Esophagus muscularis mucosa (tissue), 4 donors: Measurements from ENCODE around the gene SEC16A.

ENCODE experiments used
- EP300 ChIP-seq: sonication (generic); formaldehyde crosslinking; IDR thresholded peaks from one replicate; pipeline ENCODE4 v1.6.1; 2017; ENCODE audit warnings: antibody characterized with exemption
- POLR2A ChIP-seq: fragments of 450-650 bp; IDR thresholded peaks from one replicate; pipeline ENCODE4 v1.6.1; 2017; ENCODE audit warnings: antibody characterized with exemption, moderate library complexity, mild to moderate bottlenecking, low read depth
- POLR2AphosphoS5 ChIP-seq, 2 donors: sonication (generic); formaldehyde crosslinking; IDR thresholded peaks; one replicate each; pipeline ENCODE4 v1.6.1; 2017; ENCODE audit warnings: antibody characterized with exemption in 2 of 2
- TF ChIP-seq, protein P1 (sequence below), 3 experiments: fragments of 200-600 bp in 2 of 3; fragments of 450-650 bp in 1 of 3; sonication (generic) in 2 of 3; IDR thresholded peaks; one replicate each; pipeline ENCODE4 v1.5.1; 2017 to 2019; ENCODE audit warnings: antibody characterized with exemption in 3 of 3, mild to moderate bottlenecking in 2 of 3, moderate library complexity in 1 of 3

- TF ChIP-seq POLR2A: no peak
- TF ChIP-seq, protein P1, sequence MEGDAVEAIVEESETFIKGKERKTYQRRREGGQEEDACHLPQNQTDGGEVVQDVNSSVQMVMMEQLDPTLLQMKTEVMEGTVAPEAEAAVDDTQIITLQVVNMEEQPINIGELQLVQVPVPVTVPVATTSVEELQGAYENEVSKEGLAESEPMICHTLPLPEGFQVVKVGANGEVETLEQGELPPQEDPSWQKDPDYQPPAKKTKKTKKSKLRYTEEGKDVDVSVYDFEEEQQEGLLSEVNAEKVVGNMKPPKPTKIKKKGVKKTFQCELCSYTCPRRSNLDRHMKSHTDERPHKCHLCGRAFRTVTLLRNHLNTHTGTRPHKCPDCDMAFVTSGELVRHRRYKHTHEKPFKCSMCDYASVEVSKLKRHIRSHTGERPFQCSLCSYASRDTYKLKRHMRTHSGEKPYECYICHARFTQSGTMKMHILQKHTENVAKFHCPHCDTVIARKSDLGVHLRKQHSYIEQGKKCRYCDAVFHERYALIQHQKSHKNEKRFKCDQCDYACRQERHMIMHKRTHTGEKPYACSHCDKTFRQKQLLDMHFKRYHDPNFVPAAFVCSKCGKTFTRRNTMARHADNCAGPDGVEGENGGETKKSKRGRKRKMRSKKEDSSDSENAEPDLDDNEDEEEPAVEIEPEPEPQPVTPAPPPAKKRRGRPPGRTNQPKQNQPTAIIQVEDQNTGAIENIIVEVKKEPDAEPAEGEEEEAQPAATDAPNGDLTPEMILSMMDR (IDR thresholded peaks at IDR 0.05): no peak
- TF ChIP-seq POLR2AphosphoS5 (IDR thresholded peaks at IDR 0.05): no peak
- TF ChIP-seq EP300: no peak
These were observed 18.8 kb upstream of the SEC16A start for GRCh38 chr9:136501686-136502085.
